GM12878 (cell line): ENCODE measurements around the gene REV3L. TPM values are rescaled to one million over a fixed set of nuclear protein-coding genes. Genes with fewer than 3 reads are reported as not detected.

Experiments used
- ATAC-seq: fragments of 200-7000 bp; cut with Tn5 transposase; 3 replicates; pipeline ENCODE4 v1.9.1; 2020; ENCODE audit warnings: mild to moderate bottlenecking, moderate library complexity
- BruUV-seq: library from RNA; stranded (reverse); fragments of 400-500 nt; replicated peaks from 2 replicates; lab custom pipeline; 2021; lab: Mats Ljungman, UMichigan
- CTCF ChIA-PET: fragments of 300-600 bp; sonication (Branson Sonifier 250); formaldehyde crosslinking; extraction: SDS; loops from one replicate; lab custom pipeline; 2021; ENCODE audit warnings: inconsistent platforms; lab: Yijun Ruan, JAX
- POLR2A ChIA-PET: fragments of 350-600 bp; formaldehyde crosslinking; extraction: SDS; loops from one replicate; lab custom pipeline; 2021; ENCODE audit warnings: inconsistent platforms; lab: Charles Lee
- RAD21 ChIA-PET: fragments of 300-600 bp; sonication (Branson Sonifier 250); formaldehyde crosslinking; loops from one replicate; lab custom pipeline; 2023; ENCODE audit warnings: antibody characterized with exemption; ENCODE audit not compliant: unreplicated experiment; lab: Charles Lee
- SMC1A ChIA-PET: fragments of 300-600 bp; sonication (Branson Sonifier 250); formaldehyde crosslinking; loops from one replicate; lab custom pipeline; 2023; ENCODE audit not compliant: unreplicated experiment, uncharacterized antibody; lab: Charles Lee
- DNase-seq: peaks from one replicate; pipeline ENCODE4 v3.0.0-alpha.2; 2011; ENCODE audit warnings: low read depth, low spot score
- FAIRE-seq: peaks from 3 replicates; lab custom pipeline; 2011; peaks lifted over from hg19 to GRCh38; lab: Jason Lieb, UNC
- H2AFZ ChIP-seq: 2 replicates; pipeline ENCODE4 v1.6.0; 2011; ENCODE audit warnings: low read depth, low read length, control low read depth; ENCODE audit not compliant: control insufficient read depth
- H3K27ac ChIP-seq: 2 replicates; pipeline ENCODE4 v1.5.1; 2011; ENCODE audit warnings: control low read depth; ENCODE audit not compliant: control insufficient read depth, insufficient read depth
- H3K27me3 ChIP-seq, 2 experiments: replicated peaks in 1 of 2; 2 replicates each; pipeline versions ENCODE4 v1.6.0 to v1.6.1; 2011; ENCODE audit warnings: low read length in 1 of 2; ENCODE audit not compliant: control insufficient read depth in 2 of 2, insufficient read depth in 2 of 2
- H3K36me3 ChIP-seq, 2 experiments: 2 replicates each; pipeline ENCODE4 v1.5.1; 2011; ENCODE audit warnings: low read length in 1 of 2; ENCODE audit not compliant: control insufficient read depth in 2 of 2, insufficient read depth in 2 of 2
- H3K4me1 ChIP-seq: 2 replicates; pipeline ENCODE4 v1.6.1; 2011; ENCODE audit warnings: mild to moderate bottlenecking, low read length, moderate library complexity, mixed read lengths; ENCODE audit not compliant: control insufficient read depth, insufficient read depth
- H3K4me2 ChIP-seq: 2 replicates; pipeline ENCODE4 v1.6.0; 2011; ENCODE audit warnings: control low read depth; ENCODE audit not compliant: control insufficient read depth, insufficient read depth
- H3K4me3 ChIP-seq: fragments of 200-600 bp; sonication (generic); 2 replicates; pipeline ENCODE4 v1.5.1; 2016
- H3K79me2 ChIP-seq: 2 replicates; pipeline ENCODE4 v1.6.0; 2011; ENCODE audit warnings: low read length; ENCODE audit not compliant: control insufficient read depth, insufficient read depth
- H3K9ac ChIP-seq: 2 replicates; pipeline ENCODE4 v1.8.0; 2011; ENCODE audit warnings: low read length, control low read depth, mixed read lengths; ENCODE audit not compliant: control insufficient read depth, insufficient read depth
- H3K9me3 ChIP-seq: replicated peaks from 3 replicates; pipeline ENCODE4 v1.5.1; 2011; ENCODE audit warnings: mild to moderate bottlenecking, low read length; ENCODE audit not compliant: control insufficient read depth, insufficient read depth
- H4K20me1 ChIP-seq: 2 replicates; pipeline ENCODE4 v1.6.0; 2011; ENCODE audit not compliant: control insufficient read depth, insufficient read depth
- KDM1A ChIP-seq: fragments of 200-600 bp; sonication (generic); IDR thresholded peaks from 2 replicates; pipeline ENCODE4 v1.6.1; 2016; ENCODE audit warnings: borderline replicate concordance
- ZNF687 ChIP-seq: fragments of 450-650 bp; IDR thresholded peaks from 2 replicates; pipeline ENCODE4 v1.6.1; 2017; ENCODE audit warnings: mild to moderate bottlenecking, moderate library complexity
- WGBS: methylation state at CpG from one replicate; pipeline ENCODE4 v1.1.6; 2016; ENCODE audit warnings: low lambda C conversion rate; ENCODE audit not compliant: insufficient replicate concordance, insufficient coverage; ENCODE audit errors: missing lambda C conversion rate; 5-methylcytosine and 5-hydroxymethylcytosine counted together
- in situ Hi-C: fragments of 300-500 bp; cut with MboI; formaldehyde crosslinking; loops from 9 replicates; pipeline ENCODE4 v1.14.3; 2018; ENCODE audit warnings: mixed read lengths
- intact Hi-C: fragments of 100-400 bp; cut with micrococcal nuclease; formaldehyde crosslinking; loops from one replicate; pipeline ENCODE4 v1.14.2; 2022; ENCODE audit not compliant: unreplicated experiment
- polyA plus RNA-seq, 11 experiments: library from polyadenylated mRNA; depleted of rRNA in 4 of 11; unstranded in 6 of 11; stranded (reverse) in 5 of 11; fragments of >200 nt; fragmentation: Nextera tagmentation in 4 of 11; fragmentation: Illumina TruSeq in 1 of 11; extraction: Ambion mirVana in 4 of 11; extraction: Trizol in 1 of 11; gene quantifications; 1 replicate in 1 of 11; 2 replicates in 10 of 11; pipeline versions ENCODE4 v1.2.1 to v1.2.3, GENCODE V29; 2011 to 2016; ENCODE audit warnings: inconsistent platforms in 2 of 11, missing spikeins in 2 of 11, low read depth in 1 of 11
- total RNA-seq, 4 experiments: library from RNA; depleted of rRNA in 3 of 4; stranded (reverse); fragments of >200 nt in 3 of 4; fragmentation: Illumina TruSeq in 1 of 4; extraction: Trizol in 1 of 4; gene quantifications; 2 replicates each; pipeline versions ENCODE4 v1.2.1 to v1.2.3, GENCODE V29; 2013 to 2021

REV3L gene
- total and polyA plus RNA-seq, 10 of the 15 experiments (the other 5 are each of a cell fraction or from before 2014, with no cell fraction given) = 7.6 to 33.6 (median 21.5) TPM

DNA sequence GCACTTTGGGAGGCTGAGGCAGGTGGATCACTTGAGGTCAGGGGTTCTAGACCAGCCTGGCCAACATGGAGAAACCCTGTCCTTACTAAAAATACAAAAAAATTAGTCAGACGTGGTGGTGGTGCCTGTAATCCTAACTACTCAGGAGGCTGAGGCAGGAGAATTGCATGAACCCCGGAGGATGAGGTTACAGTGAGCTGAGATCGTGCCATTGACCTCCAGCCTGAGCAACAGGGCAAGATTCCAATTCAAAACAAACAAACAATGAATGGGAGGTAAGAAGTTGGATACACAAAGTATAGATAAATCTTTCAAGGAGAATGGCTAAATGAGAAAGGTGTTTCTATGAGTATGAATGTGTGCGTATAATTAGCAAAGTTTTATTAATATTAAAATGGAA is 75.3 kb downstream of the REV3L start:
- peaks cover 3% of the 10 kb centered on the region for H3K79me2 ChIP-seq
- ATAC-seq = no peak
- 0 out of 2 replicates have a peak, but pooled peaks have one; percentile 2 for TF ChIP-seq ZNF687
- no peak for TF ChIP-seq KDM1A
- TF ChIP-seq, all 136 proteins: peak for 1
- Histone ChIP-seq H3K9ac (no peak overlapping the region), H3K27ac (peak overlapping the region; percentile 59; the same call in 1 of the 2 replicates), H2AFZ (no peak overlapping the region), H3K9me3 (peaks cover 9% of the 10 kb centered on the region; the same call in 2 of the 3 replicates), H3K4me1 (peaks cover 32% of the 10 kb centered on the region), H4K20me1 (no peaks in the 10 kb centered on the region), H3K27me3 (no peaks in the 10 kb centered on the region), H3K4me3 (no peak overlapping the region), H3K36me3 (peaks cover 2 to 24% of the 10 kb centered on the region in 2 experiments), H3K4me2 (no peak overlapping the region)
- in situ Hi-C loops (no loop called here), intact Hi-C loops (loop anchor here (5.0 kb wide), 1 partner anchor 70 kb away; no protein-coding TSS in a partner anchor)
- no TSS peak for BruUV-seq
- 85% methylated on average over 4 of the region's 4 CpGs for WGBS
- ChIA-PET CTCF (interaction anchor here (1.3 to 1.8 kb wide), 3 partner anchors 71 to 149 kb away, joined by 9 to 11 read pairs (median 10); a partner anchor contains a TSS), SMC1A (interaction anchor here (0.8 to 5.4 kb wide), 6 partner anchors 18 to 148 kb away, joined by 3 to 49 read pairs (median 6); a partner anchor contains a TSS), RAD21 (interaction anchor here (2.0 to 5.4 kb wide), 3 partner anchors 17 to 149 kb away, joined by 7 to 62 read pairs (median 30); a partner anchor contains a TSS), POLR2A (interaction anchor here (0.6 to 4.1 kb wide), 3 partner anchors 71 to 87 kb away, joined by 4 to 15 read pairs (median 10); no protein-coding TSS in a partner anchor)
- DNase-seq (no peak), FAIRE-seq (no peak)
